Memory B cell (primary cell): ENCODE data around the gene SMIM11.
"Not testable (repeated sequence)": the region's sequence is repeated elsewhere in the genome, so short reads cannot be mapped to it uniquely, and the experiment has no call there.

Source experiments
- ATAC-seq: fragments of 150-1000 bp; cut with Tn5 transposase; 2 replicates; pipeline ENCODE4 v1.10.0; 2021; ENCODE audit warnings: low read depth, mild to moderate bottlenecking, moderate library complexity
- DNase-seq, 2 donors: peaks; one replicate each; pipeline ENCODE4 v3.0.0; 2022; ENCODE audit warnings: low spot score in 2 of 2
- H3K27ac Mint-ChIP-seq: one replicate; pipeline ENCODE4 v1.8.0; 2022; ENCODE audit warnings: mild to moderate bottlenecking, moderate library complexity, mixed read lengths
- H3K27me3 Mint-ChIP-seq: one replicate; pipeline ENCODE4 v1.8.0; 2022; ENCODE audit warnings: mixed read lengths
- H3K36me3 Mint-ChIP-seq: one replicate; pipeline ENCODE4 v1.8.0; 2022; ENCODE audit warnings: mild to moderate bottlenecking, mixed read lengths
- H3K4me1 Mint-ChIP-seq: one replicate; pipeline ENCODE4 v1.8.0; 2022; ENCODE audit warnings: mixed read lengths
- H3K4me3 Mint-ChIP-seq: one replicate; pipeline ENCODE4 v1.8.0; 2022; ENCODE audit warnings: mild to moderate bottlenecking, moderate library complexity, mixed read lengths
- H3K9me3 Mint-ChIP-seq: one replicate; pipeline ENCODE4 v1.8.0; 2022; ENCODE audit warnings: mixed read lengths

The SMIM11 gene

GRCh38 chr21:34363733-34364132, 11.6 kb upstream of the SMIM11 start, which contains the start of gene KCNE2:
TSS of gene KCNE2 (plus strand) at chr21:34364006. CDS start at chr21:34370479, 6,473 bp downstream.
- DNase-seq (no peak), ATAC-seq (no peak)
- Mint-ChIP-seq H3K4me1 (peaks cover 11% of the 10 kb centered on the region), H3K4me3 (no peak within 1 kb of the TSS), H3K27me3 (peaks cover 4% of the 10 kb centered on the region), H3K27ac (no peak within 1 kb of the TSS), H3K9me3 (peaks cover 2% of the 10 kb centered on the region), H3K36me3 (peaks cover 2% of the 10 kb centered on the region)

GRCh38 chr21:34364921-34365320, 10.4 kb upstream of the SMIM11 start:
- H3K9me3 Mint-ChIP-seq: no peaks in the 10 kb centered on the region
- H3K4me3 Mint-ChIP-seq: no peak overlapping the region
- DNase-seq: no peak
- no peak for ATAC-seq
- H3K27ac Mint-ChIP-seq: no peak overlapping the region
- peaks cover 4% of the 10 kb centered on the region for H3K27me3 Mint-ChIP-seq
- no peaks in the 10 kb centered on the region for H3K36me3 Mint-ChIP-seq
- H3K4me1 Mint-ChIP-seq: peaks cover 11% of the 10 kb centered on the region

DNA sequence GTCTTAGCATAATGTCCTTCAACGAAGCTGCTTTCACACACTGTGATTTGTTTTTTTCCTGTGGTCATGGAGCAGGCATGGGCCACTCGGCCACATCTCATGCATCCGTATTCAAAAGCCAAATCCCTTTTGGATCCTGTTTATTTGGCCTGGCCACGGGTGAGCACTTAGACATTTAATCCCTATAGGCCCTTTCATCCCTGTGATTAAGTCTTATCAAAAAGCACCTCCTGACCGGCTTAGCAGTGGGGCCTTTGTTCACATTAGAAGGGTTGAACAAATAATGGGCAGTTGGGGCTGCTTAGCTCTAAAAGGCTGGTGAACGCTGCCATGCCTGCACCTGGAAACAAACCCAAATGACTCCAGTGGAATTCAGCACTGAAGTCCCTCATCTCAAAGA, 9.5 kb upstream of the SMIM11 start:
- Mint-ChIP-seq H3K27ac (no peak overlapping the region), H3K4me1 (peaks cover 11% of the 10 kb centered on the region), H3K9me3 (no peaks in the 10 kb centered on the region), H3K36me3 (no peaks in the 10 kb centered on the region), H3K4me3 (no peak overlapping the region), H3K27me3 (peaks cover 7% of the 10 kb centered on the region)
- DNase-seq: no peak
- ATAC-seq: no peak

DNA sequence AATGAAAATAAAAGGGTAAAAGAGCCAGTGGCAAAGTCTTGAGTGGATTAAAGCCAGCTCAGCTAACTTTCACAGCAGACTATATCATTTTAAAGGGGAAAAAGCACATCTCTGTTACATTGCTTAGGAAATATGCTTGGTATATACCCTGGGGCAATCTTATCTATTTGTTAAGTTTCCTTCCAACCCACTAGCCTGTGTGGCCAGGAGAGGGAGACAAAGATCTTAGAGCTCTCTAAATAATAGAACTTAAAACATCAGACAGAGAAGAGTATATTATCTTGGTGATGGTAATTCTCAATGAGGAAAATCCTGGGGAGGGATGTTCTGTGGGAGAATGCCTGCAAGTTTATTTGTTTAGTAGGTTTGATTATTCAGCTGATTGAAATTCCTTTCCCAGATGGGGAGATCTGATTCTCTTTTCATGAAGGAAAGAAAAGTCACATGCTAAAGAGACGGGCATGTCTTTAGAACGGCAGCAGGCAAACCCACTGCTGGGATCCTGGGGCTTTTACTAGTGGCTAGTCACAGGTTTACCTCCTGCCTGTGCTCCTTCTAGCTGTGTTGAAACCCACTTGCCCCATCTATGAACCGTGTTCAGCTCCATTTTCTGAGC, 7.9 kb upstream of the SMIM11 start:
- peaks cover 4% of the 10 kb centered on the region for H3K4me1 Mint-ChIP-seq
- H3K27me3 Mint-ChIP-seq: peaks cover 6% of the 10 kb centered on the region
- no peak overlapping the region for H3K4me3 Mint-ChIP-seq
- no peaks in the 10 kb centered on the region for H3K9me3 Mint-ChIP-seq
- DNase-seq (peak in 1 of 2 donors; percentile 20), ATAC-seq (peak; percentile 81)
- H3K27ac Mint-ChIP-seq: no peak overlapping the region
- H3K36me3 Mint-ChIP-seq: no peaks in the 10 kb centered on the region

- ATAC-seq (no peak), DNase-seq (no peak)
- no peaks in the 10 kb centered on the region for H3K9me3 Mint-ChIP-seq
- peaks cover 6% of the 10 kb centered on the region for H3K27me3 Mint-ChIP-seq
- no peaks in the 10 kb centered on the region for H3K36me3 Mint-ChIP-seq
- no peaks in the 10 kb centered on the region for H3K4me1 Mint-ChIP-seq
- no peak overlapping the region for H3K4me3 Mint-ChIP-seq
- no peak overlapping the region for H3K27ac Mint-ChIP-seq
Observed at GRCh38 chr21:34369741-34370140, 5.6 kb upstream of the SMIM11 start.

DNA sequence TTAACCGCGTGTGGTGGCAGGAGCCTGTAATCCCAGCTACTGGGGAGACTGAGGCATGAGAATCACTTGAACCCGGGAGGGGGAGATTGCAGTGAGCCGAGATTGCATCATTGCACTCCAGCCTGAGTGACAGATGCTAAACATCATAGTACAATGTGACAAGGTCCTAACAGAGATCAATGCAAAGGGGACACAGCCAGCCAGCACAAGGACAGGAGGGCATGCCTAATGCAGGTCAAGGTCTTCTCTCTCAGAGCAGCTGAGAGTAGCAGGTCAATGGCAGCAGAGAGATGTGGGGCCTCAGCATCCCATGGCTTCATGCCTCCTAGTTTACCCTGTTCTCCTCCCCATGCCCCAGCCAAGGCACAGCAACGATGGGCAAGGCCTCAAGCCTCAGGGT, 3.0 kb upstream of the SMIM11 start:
- H3K4me3 Mint-ChIP-seq: no peak overlapping the region
- H3K9me3 Mint-ChIP-seq: no peaks in the 10 kb centered on the region
- no peaks in the 10 kb centered on the region for H3K36me3 Mint-ChIP-seq
- no peak overlapping the region for H3K27ac Mint-ChIP-seq
- no peak for ATAC-seq
- no peak for DNase-seq
- H3K4me1 Mint-ChIP-seq: no peaks in the 10 kb centered on the region
- peaks cover 6% of the 10 kb centered on the region for H3K27me3 Mint-ChIP-seq

DNA sequence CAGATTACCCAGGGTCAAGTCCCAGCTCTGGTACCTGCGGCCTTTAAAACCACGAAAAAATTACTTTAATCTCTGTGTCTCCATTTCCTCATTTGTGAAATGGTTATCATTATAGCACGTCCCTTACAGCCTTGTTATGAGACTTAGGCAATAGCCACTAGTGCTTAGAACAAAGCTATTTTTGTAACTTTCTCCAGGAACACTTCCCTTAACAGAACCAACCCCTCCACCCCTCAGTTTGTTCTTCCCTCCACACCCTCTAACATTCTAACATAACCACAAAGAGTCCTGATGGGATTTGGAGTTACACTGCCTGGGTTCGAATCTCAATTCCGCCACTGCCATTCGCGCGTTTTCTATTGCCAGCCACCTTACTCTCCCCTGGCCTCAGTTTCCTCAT, 845 bp upstream of the SMIM11 start:
- not testable (repeated sequence) for H3K4me3 Mint-ChIP-seq, DNase-seq, H3K9me3 Mint-ChIP-seq, H3K27ac Mint-ChIP-seq, ATAC-seq, H3K27me3 Mint-ChIP-seq, H3K36me3 Mint-ChIP-seq, H3K4me1 Mint-ChIP-seq

DNA sequence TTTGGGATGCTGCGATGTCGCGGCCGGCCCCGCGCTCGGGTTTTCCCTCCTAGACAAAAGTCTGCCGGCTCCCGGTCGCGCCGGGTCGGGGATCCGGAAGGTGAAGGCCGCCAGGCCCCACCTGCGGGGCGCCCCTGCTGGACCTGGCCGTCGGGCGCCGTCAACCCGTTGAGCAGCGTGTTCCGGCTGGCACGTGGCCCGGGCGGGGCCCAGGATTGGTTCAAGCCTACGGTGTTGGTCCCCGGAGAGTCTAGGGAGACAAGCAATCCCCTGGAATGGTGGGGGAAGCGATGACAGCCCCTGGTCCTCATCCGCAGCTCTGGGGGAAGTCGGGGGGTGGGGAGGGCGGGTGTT, 289 bp downstream of the SMIM11 start:
- not testable (repeated sequence) for H3K9me3 Mint-ChIP-seq, H3K4me3 Mint-ChIP-seq, DNase-seq, H3K4me1 Mint-ChIP-seq, H3K27me3 Mint-ChIP-seq, H3K27ac Mint-ChIP-seq, H3K36me3 Mint-ChIP-seq
- peak; percentile 78 for ATAC-seq

- H3K4me1 Mint-ChIP-seq, H3K36me3 Mint-ChIP-seq, ATAC-seq: not testable (repeated sequence)
Observed at GRCh38 chr21:34383138-34383537, 7.8 kb downstream of the SMIM11 start.

DNA sequence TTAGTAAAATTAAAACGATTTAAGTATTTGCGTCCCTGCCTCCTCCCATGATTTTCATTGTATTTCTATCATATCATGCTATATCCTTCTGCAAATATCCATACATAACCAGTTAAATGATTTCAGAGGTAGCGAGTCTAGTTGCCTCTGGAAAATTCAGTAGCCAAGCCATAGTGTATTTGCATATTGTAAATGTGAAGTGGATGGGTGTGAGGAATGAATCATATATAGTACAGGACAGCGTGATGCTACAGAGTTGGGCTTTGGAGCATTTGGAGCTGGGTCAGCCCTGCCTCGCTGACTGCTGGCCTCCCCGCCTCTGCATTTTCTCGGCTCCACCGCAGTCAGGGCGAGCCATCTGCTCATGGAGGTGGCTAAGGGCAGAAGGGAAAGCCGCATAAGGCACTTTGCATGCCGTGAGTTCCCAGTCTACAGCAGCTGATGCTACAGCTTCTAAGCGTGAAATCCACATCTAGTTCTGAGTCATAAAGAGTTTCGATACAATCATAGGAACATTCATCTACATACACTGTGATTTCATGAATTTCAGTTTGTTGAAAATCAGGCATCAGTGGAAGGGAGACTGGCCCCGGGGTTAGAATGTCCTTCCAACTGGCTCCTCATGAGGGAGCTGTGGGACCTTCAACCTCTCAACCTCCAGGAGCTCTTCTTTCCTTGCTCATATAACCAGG, 8.6 kb downstream of the SMIM11 start:
- DNase-seq, H3K9me3 Mint-ChIP-seq, H3K27ac Mint-ChIP-seq, H3K36me3 Mint-ChIP-seq, H3K4me3 Mint-ChIP-seq, H3K27me3 Mint-ChIP-seq, H3K4me1 Mint-ChIP-seq: not testable (repeated sequence)
- ATAC-seq: peak; percentile 42

More at GRCh38 chr21:34383138-34383537, 7.8 kb downstream of the SMIM11 start:
- not testable (repeated sequence) for H3K9me3 Mint-ChIP-seq, H3K27me3 Mint-ChIP-seq, H3K27ac Mint-ChIP-seq, H3K4me3 Mint-ChIP-seq, DNase-seq

DNA sequence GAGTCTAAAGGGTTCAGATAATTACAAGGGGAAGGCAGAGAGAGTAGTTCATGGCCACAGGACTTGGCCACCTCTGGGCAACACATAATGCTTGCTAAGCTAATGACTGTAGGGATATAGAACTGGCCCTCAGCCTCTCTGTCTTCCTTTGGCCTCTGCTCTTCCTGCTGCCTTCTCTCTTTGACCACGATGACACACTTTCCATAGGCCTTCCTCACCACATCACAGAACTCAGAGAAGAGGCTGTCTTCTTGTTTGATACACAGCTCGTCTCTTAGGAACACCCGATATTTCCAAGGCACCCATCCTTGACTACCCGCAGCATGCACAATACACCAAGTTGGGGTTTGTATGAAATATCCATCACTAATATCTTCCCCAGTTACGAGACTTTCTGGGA, 25.2 kb downstream of the SMIM11 start:
- H3K27me3 Mint-ChIP-seq, H3K9me3 Mint-ChIP-seq, H3K36me3 Mint-ChIP-seq, H3K4me1 Mint-ChIP-seq, DNase-seq, H3K27ac Mint-ChIP-seq, ATAC-seq, H3K4me3 Mint-ChIP-seq: not testable (repeated sequence)

GRCh38 chr21:34404742-34405141, 29.4 kb downstream of the SMIM11 start:
- not testable (repeated sequence) for H3K27me3 Mint-ChIP-seq, ATAC-seq, H3K36me3 Mint-ChIP-seq, H3K9me3 Mint-ChIP-seq, H3K4me1 Mint-ChIP-seq, H3K27ac Mint-ChIP-seq, H3K4me3 Mint-ChIP-seq, DNase-seq

DNA sequence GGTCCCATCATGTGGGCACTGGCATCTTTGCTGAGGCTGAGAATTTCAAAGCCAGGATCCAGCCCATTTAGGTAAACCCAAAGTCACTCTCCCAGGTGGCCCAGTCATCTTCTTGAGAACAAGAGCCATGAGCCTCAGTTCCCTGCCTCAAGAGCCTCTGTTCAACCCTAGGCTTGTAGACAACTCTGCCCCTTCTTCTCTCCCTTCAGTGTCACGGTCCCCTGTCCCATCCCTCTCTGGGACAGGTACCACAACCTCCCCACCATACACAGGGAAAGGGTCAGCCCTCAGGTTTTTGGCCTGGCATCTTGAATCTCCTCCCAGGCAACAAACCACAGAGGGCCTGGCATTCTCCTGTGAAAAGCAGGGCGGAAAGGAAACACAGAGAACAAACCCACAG, 30.4 kb downstream of the SMIM11 start:
- not testable (repeated sequence) for DNase-seq, H3K36me3 Mint-ChIP-seq, H3K4me3 Mint-ChIP-seq, H3K27ac Mint-ChIP-seq, ATAC-seq, H3K4me1 Mint-ChIP-seq, H3K9me3 Mint-ChIP-seq, H3K27me3 Mint-ChIP-seq

DNA sequence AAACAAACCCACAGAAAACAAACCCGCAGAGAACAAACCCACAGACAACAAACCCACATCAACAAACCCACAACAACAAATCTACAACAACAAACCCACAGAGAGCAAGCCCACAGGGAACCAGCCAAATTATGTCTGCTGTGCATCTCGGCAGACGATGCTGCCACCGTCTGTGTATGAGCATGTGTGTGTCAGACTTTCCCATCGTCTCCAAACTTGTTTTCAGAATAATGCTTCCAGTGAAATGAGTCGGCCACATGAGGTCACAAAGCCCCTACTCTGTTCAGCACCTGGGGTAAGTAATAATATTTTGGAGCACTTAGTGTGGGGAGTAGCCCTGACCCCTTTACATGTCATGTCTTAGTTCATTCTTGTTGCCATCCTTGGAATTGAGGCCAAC, 30.8 kb downstream of the SMIM11 start:
- H3K4me3 Mint-ChIP-seq, H3K36me3 Mint-ChIP-seq, DNase-seq, H3K4me1 Mint-ChIP-seq, ATAC-seq, H3K9me3 Mint-ChIP-seq, H3K27ac Mint-ChIP-seq, H3K27me3 Mint-ChIP-seq: not testable (repeated sequence)

DNA sequence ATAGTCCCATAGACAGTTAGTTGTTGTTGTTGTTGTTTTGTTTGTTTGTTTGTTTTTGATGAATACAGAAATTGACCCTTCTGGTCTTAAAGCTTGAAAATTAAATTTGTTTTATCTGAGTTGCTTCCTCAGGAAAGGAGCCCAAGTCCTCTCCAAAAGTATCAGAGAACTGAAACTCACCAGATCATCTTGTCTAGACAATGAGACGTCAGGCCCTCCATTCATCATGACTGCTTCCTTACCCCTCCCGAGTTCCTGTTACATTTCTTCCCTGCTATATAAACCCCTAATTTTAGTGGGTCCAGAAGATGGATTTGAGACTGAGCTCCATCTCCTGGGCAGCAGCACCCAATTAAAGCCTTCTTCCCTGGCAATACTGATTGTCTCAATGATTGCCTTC, 31.4 kb downstream of the SMIM11 start:
- ATAC-seq: peak; percentile 56
- not testable (repeated sequence) for H3K36me3 Mint-ChIP-seq

More for the DNA sequence above, 31.4 kb downstream of the SMIM11 start:
- not testable (repeated sequence) for DNase-seq, H3K27me3 Mint-ChIP-seq, H3K4me1 Mint-ChIP-seq, H3K27ac Mint-ChIP-seq, H3K9me3 Mint-ChIP-seq, H3K4me3 Mint-ChIP-seq
